HG03469 (cell line): ENCODE data around the gene CROCC.

Experiments used
- ATAC-seq: cut with Tn5 transposase; IDR thresholded peaks from one replicate; pipeline ENCODE4 v1.9.1; 2021; ENCODE audit warnings: mild to moderate bottlenecking, moderate library complexity, moderate number of reproducible peaks; ENCODE audit not compliant: unreplicated experiment

The CROCC gene

DNA sequence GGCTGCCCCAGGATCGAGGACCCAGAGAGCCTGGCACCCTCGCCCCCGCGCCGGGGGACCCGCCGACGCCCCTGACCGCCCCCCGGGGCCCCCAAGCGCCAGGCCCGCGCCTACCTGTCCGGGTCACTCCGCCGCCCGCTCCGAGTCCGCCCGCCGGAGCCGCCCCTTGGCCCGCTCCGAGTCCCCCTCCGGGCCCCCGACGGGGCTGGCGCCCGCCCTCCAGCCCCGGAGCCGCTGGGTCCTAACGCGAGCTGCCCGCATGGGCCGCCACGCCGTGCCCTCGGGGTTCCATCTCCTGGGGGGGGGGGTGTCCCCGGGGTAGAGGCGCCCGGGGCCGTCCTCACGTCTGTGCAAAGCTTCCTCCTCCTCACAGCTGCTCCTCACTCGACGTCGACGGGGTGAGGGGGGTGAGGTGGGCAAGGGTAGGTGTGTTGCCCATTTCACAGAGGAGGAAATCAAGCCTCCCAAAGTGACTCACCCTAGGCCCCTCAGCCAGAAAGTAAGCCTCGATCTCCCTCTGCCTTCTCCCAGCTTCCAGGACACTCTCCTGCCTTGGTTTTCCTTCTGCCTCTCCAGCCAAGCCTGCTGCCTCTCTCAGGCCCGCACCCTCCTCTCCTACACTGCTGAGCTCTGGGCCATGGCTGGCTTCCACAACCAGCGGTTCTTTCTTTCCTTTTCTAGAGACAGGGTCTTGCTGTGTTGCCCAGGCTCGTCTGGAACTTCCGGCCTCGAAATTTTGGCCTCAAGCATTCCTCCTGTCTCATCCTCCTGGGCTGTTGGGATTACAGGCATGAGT, 58.9 kb downstream of the CROCC start, which contains the start of gene MFAP2:
Gene MFAP2, minus strand, starts transcription at position 148 of the 796 bp plus-strand sequence. CDS start 2,347 bp downstream, outside the sequence.
- ATAC-seq, result no peak

- ATAC-seq, result no peak
These were observed 59.6 kb downstream of the CROCC start for GRCh38 chr1:16981269-16981849.

- ATAC-seq, result no peak
These were observed 61.2 kb downstream of the CROCC start for GRCh38 chr1:16982902-16983301.

DNA sequence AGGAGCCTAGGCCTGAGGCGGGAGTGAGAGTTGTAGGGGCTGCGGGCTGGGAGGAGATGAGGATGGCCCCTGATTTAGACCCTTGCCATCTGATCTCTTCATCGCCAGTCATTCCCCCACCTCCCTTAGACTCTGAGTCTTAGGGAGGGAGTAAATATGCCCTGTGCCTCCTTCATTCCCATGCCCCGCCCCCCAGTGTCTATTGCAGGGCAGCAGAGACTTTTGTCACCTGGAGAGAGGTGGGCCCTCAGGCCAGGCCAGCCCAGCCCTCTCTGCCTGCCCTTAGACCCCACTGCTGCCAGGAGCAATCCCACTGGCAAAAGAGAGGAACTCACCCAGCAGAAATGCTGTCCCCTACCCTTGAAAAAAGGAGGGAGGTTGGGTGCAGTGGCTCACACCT, 61.9 kb downstream of the CROCC start:
- ATAC-seq, result no peak

DNA sequence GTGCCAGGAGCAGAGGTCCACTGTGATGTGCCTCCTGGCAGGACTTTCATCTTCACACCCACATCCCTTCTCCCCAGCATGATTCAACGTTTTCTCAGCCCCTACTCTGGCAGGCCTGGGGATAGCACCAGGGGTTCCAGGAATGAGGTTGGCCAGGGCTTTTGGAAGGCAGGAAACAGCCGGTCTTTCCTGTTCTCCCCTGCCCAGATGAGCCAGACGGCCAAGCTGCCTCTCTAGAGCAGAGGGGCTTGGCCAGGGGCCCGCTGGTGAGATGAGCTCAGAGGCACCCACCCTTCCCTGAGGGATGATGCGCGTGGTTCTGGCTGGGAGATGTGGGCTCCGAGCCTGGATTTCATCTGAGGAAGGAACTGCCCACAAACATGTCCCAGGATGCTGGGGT, 63.0 kb downstream of the CROCC start:
- no peak for ATAC-seq

GRCh38 chr1:16986113-16986512, 64.4 kb downstream of the CROCC start:
- ATAC-seq, result no peak

GRCh38 chr1:16986560-16986959, 64.8 kb downstream of the CROCC start:
- no peak for ATAC-seq

GRCh38 chr1:16986962-16987361, 65.2 kb downstream of the CROCC start:
- ATAC-seq, result no peak

- no peak for ATAC-seq
These were observed 66.5 kb downstream of the CROCC start for GRCh38 chr1:16988210-16988609.

GRCh38 chr1:16989676-16990391, 68.1 kb downstream of the CROCC start:
- ATAC-seq, result no peak

GRCh38 chr1:16991571-16991970, 69.8 kb downstream of the CROCC start:
- ATAC-seq, result no peak

DNA sequence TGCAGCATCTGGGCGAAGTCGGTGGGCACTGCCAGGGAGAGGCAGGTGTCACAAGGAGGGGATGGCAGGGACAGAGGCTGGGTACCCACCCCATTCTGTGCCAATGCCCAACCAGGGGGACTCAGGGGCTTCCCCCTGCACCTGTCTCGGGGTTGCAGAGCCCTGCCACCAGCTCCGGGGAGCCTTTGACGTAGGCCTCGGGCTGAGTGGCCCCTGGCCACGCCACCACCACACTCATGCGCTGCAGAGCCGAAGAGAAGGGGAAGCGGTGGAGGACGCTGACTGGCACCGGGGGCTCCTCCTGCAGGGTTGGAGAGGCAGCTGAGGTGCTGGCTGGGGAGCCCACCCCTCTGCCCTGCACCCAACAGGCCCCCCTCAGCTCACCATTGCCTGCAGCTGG, 70.4 kb downstream of the CROCC start:
- no peak for ATAC-seq

DNA sequence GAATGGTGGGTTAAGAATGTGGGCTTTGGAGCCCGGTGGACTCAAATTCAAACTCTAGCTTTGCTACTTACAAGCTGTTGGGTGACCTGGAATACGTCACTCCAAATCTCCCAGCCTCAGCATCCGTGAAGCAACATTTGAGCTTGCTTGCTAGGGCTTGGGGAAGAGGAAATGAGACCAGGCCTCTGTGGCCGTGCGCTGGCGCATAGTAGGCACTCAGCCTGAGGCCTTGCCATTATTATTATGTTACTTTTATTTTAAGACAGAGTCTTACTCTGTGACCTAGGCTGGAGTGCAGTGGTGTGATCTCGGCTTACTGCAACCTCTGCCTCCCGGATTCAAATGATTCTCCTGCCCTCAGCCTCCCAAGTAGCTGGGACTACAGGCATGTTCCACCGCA, 70.9 kb downstream of the CROCC start:
- ATAC-seq, result no peak

GRCh38 chr1:16993521-16994038, 71.8 kb downstream of the CROCC start:
- ATAC-seq, result no peak

DNA sequence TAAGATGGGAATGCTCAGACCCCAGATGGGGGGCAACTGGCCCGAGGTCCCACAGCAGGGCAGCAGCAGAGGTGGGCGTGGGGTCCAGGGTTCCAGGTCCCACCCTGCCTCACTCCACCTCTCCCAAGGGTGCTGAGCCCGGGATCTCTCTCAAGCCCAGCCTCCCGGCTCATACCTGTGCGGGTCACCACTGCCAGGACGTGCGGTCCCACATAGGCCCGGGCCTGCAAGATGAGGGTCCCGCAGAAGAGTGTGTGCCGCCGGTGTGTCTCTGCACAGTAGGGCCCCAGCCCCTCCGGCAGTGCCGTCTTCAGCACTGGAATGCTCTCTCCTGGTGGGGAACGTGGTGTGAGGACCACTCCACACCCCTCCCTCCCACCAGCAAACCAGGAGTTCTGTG, 75.1 kb downstream of the CROCC start:
- ATAC-seq, result no peak

- no peak for ATAC-seq
These were observed 76.9 kb downstream of the CROCC start for GRCh38 chr1:16998589-16998988.

- ATAC-seq, result no peak
These were observed 78.1 kb downstream of the CROCC start for GRCh38 chr1:16999863-17000262.

DNA sequence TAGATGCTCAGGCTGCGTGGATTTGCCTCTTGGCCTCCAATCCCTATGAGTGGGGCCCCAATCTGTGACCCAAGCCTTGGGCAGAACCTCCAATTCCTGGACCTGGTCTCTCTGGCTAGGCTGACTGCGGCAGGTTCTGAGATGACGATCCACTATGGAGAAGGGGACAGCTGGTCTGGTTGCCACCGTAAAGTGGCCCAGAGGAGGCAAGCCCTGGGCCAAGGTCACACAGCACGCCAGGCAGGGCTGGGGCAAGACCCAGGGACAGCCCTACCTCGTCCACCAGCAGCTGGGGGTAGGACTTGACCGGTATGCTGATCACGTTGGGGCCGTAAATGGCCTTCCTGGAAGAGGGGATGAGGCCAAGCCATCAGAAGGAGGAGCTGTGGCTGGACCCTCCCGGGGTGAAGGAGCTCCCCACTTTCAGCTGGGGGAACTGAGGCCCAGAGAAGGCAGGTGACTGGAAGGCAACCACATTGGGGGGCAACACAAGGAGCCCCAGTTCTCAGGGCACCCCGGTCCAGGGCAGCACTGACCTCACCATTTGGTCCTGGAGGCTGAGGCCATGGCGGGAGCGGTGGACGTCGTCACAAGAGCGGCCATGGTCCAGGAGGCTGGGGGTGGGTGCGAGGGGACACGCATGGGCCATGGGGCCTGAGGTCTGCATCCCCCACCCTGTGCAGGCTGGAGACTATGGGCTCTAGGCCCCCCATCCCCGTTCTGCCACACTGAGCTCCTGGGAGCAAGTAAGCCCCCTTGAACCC, 80.2 kb downstream of the CROCC start:
- no peak for ATAC-seq

GRCh38 chr1:17002524-17002902, 80.8 kb downstream of the CROCC start:
- ATAC-seq, result no peak

DNA sequence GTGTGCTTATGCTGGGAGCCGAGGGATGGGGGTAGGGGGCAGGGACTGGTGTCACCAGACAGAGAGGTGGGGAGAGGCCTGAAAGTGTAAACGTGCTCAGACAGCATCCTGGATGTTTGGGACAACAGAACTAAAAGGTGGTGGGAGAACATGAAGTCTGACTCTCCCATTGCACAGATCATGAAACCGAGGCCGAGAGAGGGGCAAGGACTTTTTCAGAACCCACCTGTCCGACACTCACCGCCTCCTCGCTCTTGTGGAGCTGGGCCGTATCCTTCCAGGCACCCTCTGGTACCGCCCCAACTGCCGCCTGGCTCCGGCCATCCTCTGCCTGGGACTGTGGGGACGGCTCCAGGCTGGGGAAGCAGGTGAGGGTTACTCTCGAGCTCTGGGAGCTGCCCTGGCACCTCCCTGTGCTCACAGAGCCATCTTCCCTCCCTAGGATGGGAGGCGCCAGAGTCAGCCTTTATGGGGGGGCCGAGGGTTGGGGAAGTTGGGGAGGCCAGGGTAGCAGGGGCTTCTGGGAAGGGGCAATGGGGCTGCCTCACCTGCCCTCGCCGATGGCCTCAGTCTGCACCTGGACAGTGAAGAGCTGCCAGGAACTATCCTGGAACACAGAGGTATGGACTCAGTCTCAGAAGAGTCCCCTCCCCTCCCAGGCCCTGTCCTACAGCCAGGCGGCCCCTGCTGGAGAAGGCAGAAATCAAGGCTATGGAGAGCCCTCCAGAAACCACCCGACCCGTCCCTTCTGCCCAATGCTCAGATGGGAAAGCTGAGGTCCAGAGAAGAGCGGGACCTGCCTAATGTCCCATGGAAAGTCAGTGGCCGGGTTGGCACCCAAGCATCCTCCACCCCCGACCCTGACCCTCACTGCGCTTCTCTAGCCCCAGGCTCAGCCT, 83.0 kb downstream of the CROCC start:
- ATAC-seq, result no peak
